GM20431 (cell line): ENCODE results near the gene PALMD.

ENCODE experiments used
- in situ Hi-C: fragments of 300-500 bp; cut with MseI, MboI; formaldehyde crosslinking; loops from one replicate; pipeline ENCODE4 v1.15.0; 2020; ENCODE audit warnings: low sequenced_read_pairs; ENCODE audit not compliant: unreplicated experiment

Gene PALMD

DNA sequence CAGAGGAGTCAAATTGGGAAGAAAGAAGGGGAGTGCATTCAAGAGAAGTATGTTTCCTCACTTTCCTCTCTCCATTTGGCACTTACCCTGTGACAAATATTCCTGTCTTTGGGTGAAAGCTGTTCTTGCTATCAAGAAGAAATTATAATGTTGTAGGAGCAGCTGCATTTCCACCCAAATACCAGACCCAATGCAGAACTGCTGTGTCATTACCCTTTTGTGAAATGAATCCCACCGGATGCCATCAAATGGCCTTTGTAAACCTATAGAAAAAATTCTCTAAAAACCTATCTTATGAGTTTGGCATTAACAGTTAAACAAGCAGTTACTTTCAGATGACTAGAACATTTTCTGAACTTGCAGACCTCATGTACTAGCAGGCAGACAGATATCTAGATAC is 16.7 kb upstream of the PALMD start:
- in situ Hi-C loops: no loop called here

- in situ Hi-C loops: no loop called here
These were observed 10.8 kb upstream of the PALMD start for GRCh38 chr1:99634971-99635624.

GRCh38 chr1:99635664-99636063 is 10.2 kb upstream of the PALMD start:
- in situ Hi-C loops: no loop called here

DNA sequence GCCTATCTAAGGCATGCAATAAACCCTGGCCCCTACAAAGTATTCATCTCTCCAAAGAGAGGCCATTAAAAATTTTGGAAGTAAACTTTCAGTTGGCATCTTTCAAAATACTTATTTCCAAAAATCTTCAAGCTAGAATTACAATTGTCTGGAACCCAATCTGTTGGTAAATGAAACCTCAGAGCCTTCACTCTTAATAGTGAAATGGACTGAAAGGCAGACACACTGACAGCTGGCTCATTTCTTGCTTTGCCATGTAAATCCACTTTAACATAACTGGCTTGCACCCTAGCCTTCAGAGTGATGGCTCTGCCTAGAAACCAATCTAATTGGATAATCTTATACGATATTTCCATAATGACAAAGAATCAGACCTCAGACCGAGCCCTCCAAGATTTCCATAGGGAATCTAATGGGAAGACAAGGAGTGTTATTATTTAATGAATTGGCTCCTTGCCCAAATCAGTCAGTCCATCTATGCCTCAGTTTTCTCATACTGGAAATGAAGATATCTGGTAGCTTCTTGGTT is 9.2 kb upstream of the PALMD start:
- in situ Hi-C loops: no loop called here

- in situ Hi-C loops: no loop called here
These were observed 7.1 kb upstream of the PALMD start for GRCh38 chr1:99638853-99639252.

DNA sequence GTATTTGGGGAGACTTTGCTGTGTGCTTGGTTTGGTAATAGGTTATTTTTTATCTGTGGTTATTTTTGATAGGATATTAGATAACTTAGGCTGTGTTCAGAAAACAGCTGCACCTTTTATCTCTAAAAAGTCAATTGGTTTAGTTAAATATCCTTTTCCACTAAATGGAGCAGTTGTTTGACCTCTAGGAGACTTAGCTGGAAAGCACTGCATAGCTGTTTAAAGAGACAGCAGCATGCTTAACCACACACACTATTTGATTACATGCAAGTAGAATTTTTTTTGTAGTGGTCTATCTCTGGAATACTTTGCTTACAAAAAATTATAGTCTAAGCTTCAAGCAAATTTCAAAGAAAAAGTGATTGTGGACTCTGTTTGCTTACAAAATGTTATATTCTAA is 6.5 kb upstream of the PALMD start:
- in situ Hi-C loops: no loop called here

DNA sequence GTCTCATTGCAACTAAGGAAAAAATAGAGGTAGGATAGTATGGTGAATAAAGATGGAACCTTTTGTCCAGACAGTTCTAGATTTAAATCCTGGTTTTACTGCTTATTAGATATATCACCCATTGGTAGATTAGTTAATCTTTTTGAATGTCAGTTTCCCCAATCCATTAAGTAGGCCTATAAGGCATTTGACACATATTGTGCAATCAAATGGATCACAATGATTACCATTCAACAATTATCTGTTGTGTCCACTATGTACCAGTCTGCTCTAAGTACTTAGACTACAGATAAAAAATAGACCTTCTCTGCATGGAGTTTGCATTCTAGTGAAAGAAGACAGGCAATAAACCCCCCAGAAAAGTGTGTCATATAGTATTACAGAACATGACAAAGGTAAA is 6.0 kb upstream of the PALMD start:
- in situ Hi-C loops: no loop called here

DNA sequence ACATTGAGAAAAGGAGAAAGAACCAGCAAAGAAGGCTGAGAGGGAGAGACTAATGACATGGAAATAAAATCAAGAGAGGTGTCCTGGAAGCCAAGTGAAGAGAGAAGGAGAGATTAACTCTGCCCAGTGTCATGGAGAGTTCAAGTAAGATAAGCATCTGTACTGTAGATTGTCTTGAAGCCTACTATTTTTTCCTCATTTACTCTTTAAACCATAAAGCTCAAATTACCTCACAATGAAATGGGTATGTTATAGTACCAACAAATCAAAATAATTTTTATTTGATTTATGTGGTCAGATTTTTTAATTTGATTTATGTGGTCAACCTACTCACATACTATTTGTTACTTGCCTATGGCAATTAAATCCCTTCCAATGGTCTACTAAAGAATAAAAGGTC is 5.2 kb upstream of the PALMD start:
- in situ Hi-C loops: no loop called here

DNA sequence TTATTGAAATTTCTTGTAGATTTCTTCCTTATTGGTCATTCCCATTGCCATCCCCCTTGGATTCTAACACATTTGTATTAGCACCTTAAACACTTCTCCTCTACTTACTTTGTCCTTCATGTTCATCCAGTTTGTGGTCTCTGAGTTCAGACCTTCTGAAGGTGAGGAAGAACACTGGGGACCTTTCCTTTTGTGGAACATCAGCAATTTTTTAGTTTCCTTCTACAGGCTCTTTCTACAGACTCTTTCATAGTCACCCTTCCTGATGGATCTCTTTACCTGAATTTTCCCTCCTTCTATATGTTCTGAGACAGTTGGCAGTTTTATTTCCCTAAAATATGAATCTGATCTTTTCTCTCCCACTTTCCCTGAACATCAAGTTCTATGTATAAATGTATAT is 4.4 kb upstream of the PALMD start:
- in situ Hi-C loops: no loop called here

GRCh38 chr1:99642053-99642452 is 3.9 kb upstream of the PALMD start:
- in situ Hi-C loops: no loop called here

- in situ Hi-C loops: no loop called here
These were observed 2.7 kb upstream of the PALMD start for GRCh38 chr1:99643021-99643779.

- in situ Hi-C loops: no loop called here
These were observed 1.5 kb upstream of the PALMD start for GRCh38 chr1:99644279-99645004.

DNA sequence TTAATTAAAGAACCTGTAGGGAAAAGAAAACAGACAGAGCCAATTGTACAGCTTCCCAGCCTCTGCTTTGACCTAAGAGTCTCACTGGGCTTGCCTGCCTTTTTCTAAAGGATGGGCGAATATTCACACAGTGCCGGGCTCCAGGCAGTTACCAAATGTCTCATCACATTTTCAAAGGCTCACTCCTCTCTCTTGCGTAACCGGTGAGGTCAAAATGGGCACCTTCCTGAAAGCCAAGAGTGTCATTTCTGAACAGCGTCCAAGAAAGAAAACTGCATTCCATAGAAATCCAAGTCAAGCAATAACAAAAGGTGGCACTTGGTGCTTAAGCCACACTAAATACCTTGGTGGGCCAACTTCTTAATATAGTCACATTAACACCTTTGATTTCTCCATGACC is 710 bp upstream of the PALMD start:
- in situ Hi-C loops: no loop called here

- in situ Hi-C loops: no loop called here
These were observed 955 bp downstream of the PALMD start for GRCh38 chr1:99646868-99647267.

GRCh38 chr1:99647490-99647889 is 1.6 kb downstream of the PALMD start:
- in situ Hi-C loops: no loop called here

DNA sequence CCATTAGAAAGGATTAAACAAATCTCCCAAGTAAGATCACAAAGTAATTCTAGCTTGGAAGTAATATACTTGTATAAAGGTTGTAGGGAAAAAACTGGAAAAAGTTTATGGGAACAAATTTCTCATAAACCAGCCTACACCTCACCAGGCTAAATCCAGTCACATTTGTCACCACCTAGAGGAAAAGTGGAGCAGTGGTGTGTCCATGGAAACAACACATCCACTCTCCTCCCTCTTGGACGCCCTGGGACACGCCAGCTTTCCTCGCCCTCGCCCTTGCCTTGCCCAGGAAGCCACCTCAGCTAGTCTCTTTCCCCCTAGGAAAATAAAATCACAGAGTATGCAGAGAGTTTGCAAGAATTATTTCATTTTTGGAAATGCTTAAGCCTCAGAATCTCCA is 2.2 kb downstream of the PALMD start:
- in situ Hi-C loops: no loop called here

DNA sequence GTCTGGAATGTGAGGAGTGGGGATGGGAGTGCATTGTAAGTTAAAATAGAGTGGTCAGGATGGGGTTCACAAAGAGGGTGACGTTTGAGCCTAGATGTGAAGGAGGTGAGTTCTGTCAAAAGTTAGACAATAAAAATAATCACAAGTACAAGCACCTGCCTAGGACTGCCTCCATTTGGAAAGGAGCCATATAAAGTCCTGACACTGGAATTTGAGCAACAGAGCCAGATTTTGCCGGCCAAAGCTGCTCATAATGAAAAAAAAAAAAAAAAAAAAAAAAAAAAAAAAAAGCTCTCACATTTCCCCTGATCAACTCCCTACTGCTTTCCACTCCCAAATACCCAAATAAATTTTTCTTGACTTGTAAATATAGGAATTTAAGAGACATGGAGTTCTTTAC is 4.1 kb downstream of the PALMD start:
- in situ Hi-C loops: no loop called here

- in situ Hi-C loops: no loop called here
These were observed 5.0 kb downstream of the PALMD start for GRCh38 chr1:99650773-99651437.

DNA sequence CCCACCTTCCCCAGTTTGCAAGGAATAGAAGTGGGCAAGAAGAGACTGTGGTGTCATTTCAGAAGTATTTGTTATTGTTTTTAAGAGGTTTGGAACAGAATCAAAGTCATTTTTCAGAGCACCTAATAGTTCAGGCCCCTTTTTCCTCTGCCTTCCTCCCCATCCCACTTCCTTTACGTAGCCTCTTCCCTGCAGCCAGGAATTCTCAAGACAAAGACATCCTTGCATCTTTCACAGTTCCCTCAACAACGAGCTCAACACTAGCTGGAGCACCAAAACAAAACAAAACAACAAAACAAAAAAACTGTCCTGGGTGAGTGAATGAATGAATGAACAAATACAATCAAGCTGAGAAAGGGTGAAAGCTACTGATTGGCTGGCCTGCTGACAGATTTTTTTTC is 7.0 kb downstream of the PALMD start:
- in situ Hi-C loops: no loop called here

DNA sequence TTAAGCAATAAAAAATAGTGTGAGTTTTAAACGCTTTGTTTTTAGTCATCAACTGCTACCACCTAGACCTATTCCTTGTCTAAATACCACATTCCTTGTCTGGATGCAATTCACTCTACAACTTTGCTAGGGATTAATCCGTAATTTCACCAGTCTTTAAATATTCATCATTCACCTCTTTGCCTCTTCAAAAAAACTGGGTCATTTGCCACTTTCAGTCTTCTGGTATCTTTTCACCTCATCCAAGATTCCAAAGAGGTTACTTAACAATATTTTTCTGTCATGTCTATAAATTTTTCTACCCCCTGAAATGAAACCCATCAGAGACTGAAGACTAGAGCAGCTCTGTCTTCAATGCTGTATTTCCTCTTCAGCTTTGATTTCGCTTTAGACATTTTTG is 9.5 kb downstream of the PALMD start:
- in situ Hi-C loops: no loop called here

GRCh38 chr1:99656701-99657100 is 10.8 kb downstream of the PALMD start:
- in situ Hi-C loops: no loop called here
